Epithelial cell of esophagus (primary cell): ENCODE measurements around the gene AAK1.

Source experiments
- DNase-seq: peaks from one replicate; pipeline ENCODE4 v3.0.0; 2010; ENCODE audit warnings: low read depth
- H3K4me3 ChIP-seq: 2 replicates; pipeline ENCODE4 v1.5.1; 2011; ENCODE audit warnings: mild to moderate bottlenecking, low read length, control low read depth
- CTCF ChIP-seq: IDR thresholded peaks from 2 replicates; pipeline ENCODE4 v1.5.1; 2011; ENCODE audit warnings: low read depth, mild to moderate bottlenecking, low read length, control low read depth, inconsistent platforms; ENCODE audit not compliant: insufficient read depth; ENCODE audit errors: missing control alignments

The AAK1 gene

GRCh38 chr2:69474688-69475087 lies 168.9 kb downstream of the AAK1 start:
- TF ChIP-seq CTCF: no peak

GRCh38 chr2:69471793-69472192 lies 171.7 kb downstream of the AAK1 start:
- no peak overlapping the region for H3K4me3 ChIP-seq
- no peak for DNase-seq
- no peak for TF ChIP-seq CTCF

More at GRCh38 chr2:69474688-69475087, 168.9 kb downstream of the AAK1 start:
- no peak for DNase-seq
- no peak overlapping the region for H3K4me3 ChIP-seq

GRCh38 chr2:69470911-69471310 lies 172.6 kb downstream of the AAK1 start:
- DNase-seq: no peak
- H3K4me3 ChIP-seq: no peak overlapping the region
- TF ChIP-seq CTCF: no peak

GRCh38 chr2:69469784-69470183 lies 173.8 kb downstream of the AAK1 start:
- H3K4me3 ChIP-seq: no peak overlapping the region
- TF ChIP-seq CTCF: no peak
- DNase-seq: peak; percentile 62

DNA sequence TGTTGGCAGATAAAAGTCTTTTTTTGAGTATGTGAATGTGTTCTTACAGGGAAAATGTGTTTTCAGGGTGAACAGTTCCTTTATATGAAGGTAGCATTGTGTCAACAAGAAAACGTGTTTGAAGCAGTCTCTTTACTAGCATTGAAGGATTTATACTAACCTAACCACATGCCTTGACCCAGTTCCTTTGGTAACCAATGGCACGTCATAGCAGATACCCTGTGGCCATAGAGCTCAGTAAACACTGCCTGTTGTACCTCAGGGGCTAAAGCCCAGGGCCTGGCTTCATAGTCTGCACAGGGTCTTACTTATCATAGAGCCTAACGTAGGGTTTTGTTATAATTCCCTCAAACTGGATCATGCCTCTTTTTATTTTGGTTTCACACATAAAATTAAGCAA lies 174.2 kb downstream of the AAK1 start:
- H3K4me3 ChIP-seq: no peak overlapping the region
- peak; percentile 27 for DNase-seq
- TF ChIP-seq CTCF: no peak

DNA sequence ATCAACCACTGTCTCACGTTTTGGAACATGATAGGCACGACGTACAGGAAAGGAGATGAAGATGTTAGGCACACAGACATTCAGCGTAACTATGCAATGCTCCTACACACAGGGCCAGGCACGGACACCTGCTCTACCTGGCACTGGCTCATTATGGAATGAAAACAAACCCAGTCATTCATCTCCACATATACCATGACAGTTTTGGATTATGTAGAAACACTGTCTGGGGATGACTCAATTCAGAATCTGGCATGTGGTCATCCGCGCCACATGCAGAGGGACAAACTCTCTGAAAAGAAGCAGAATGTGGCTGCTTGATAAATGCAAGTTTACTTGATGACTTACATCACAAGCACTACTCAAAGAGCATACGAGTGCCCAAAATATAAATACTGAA lies 176.8 kb downstream of the AAK1 start:
- no peak for TF ChIP-seq CTCF
- DNase-seq: peak; percentile 38
- no peak overlapping the region for H3K4me3 ChIP-seq
